Measurements from ENCODE around the gene ADARB1.

The ADARB1 gene

GRCh38 chr21:45153358-45154318 lies 79.3 kb downstream of the ADARB1 start:
- TF ChIP-seq CTCF (IDR thresholded peaks at IDR 0.05; ENCODE audit: insufficient read depth, missing control alignments): no peak
- FAIRE-seq (no peak), DNase-seq (ENCODE audit: insufficient read length, low spot score) (no peak)

GRCh38 chr21:45154511-45155508 lies 80.4 kb downstream of the ADARB1 start:
- TF ChIP-seq CTCF (IDR thresholded peaks at IDR 0.05; ENCODE audit: insufficient read depth, missing control alignments): no peak
- DNase-seq (ENCODE audit: insufficient read length, low spot score) (no peak), FAIRE-seq (no peak)

GRCh38 chr21:45155910-45156309 lies 81.5 kb downstream of the ADARB1 start:
- FAIRE-seq (no peak), DNase-seq (ENCODE audit: insufficient read length, low spot score) (no peak)
- TF ChIP-seq CTCF (IDR thresholded peaks at IDR 0.05; ENCODE audit: insufficient read depth, missing control alignments): no peak

- DNase-seq (ENCODE audit: insufficient read length, low spot score) (no peak), FAIRE-seq (no peak)
- no peak for TF ChIP-seq CTCF (IDR thresholded peaks at IDR 0.05; ENCODE audit: insufficient read depth, missing control alignments)
These were observed 82.1 kb downstream of the ADARB1 start for GRCh38 chr21:45156459-45156858.

- no peak for DNase-seq (ENCODE audit: insufficient read length, low spot score)
- no peak for TF ChIP-seq CTCF (IDR thresholded peaks at IDR 0.05; ENCODE audit: insufficient read depth, missing control alignments)
- no peak for FAIRE-seq
These were observed 83.6 kb downstream of the ADARB1 start for GRCh38 chr21:45157932-45158331.

GRCh38 chr21:45158491-45159423 lies 84.4 kb downstream of the ADARB1 start:
- no peak for TF ChIP-seq CTCF (IDR thresholded peaks at IDR 0.05; ENCODE audit: insufficient read depth, missing control alignments)
- DNase-seq (ENCODE audit: insufficient read length, low spot score) (no peak), FAIRE-seq (no peak)
